NCI-H2107 treated with DMSO at 0.1 percent for 48 hours (cell line): ENCODE results near the gene KLF2.

Experiments used
- DNase-seq: peaks from one replicate; lab custom pipeline; 2025; ENCODE audit not compliant: unreplicated experiment; lab: John Stamatoyannopoulos, UW

Gene KLF2

GRCh38 chr19:16375157-16375935 lies 50.7 kb downstream of the KLF2 start:
- no peak for DNase-seq

DNA sequence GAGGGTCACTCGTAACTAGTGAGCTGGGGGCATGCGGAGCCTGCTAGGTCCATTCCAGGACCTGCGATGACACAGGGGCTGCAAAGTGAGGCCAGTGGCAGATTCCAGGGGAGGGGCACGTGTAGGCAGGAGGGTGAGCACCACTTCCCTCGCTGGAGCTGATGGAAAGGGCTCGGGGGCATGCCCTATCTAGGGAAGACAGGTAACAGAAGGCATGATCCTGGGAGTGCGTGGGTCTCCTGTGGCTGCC lies 51.2 kb downstream of the KLF2 start:
- no peak for DNase-seq

DNA sequence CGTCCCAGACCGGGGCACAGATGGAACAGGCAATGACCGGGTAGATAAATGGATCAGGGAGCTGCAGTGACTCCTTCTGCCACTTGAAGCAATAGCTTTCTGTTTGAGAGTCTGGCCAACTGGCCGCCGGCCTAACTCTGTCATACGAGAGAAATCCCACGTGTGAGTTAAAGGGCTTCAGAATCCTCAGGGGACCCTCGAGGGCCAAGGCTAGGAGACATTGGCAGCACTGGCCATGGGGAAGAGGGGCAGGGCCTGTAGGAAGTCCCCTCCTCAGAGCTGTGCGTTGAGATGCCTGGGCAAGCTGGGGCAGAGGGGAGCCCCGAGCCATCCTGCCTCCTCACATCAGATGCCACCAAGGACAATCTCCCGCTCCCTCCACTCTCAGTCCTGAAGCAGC lies 51.6 kb downstream of the KLF2 start:
- DNase-seq, result no peak

- no peak for DNase-seq
Measured at GRCh38 chr19:16376649-16377048, 52.0 kb downstream of the KLF2 start.

GRCh38 chr19:16377521-16377920 lies 52.9 kb downstream of the KLF2 start:
- DNase-seq, result no peak
